ENCODE measurements around the gene LRRC8E.
"Not testable (repeated sequence)": the region's sequence is repeated elsewhere in the genome, so short reads cannot be mapped to it uniquely, and the experiment has no call there.

Gene LRRC8E

GRCh38 chr19:7852851-7853769 lies 35.2 kb upstream of the LRRC8E start:
- DNase-seq: peak in 6 of 10 donors; percentile 69 to 96 (median 75)
- intact Hi-C loops (cut with DNase I): loop anchor here (1.0 kb wide), 1 partner anchor 22 kb away; no protein-coding TSS in a partner anchor

- peak in 2 of 10 donors; percentile 15 to 45 for DNase-seq
- intact Hi-C loops (cut with DNase I): no loop called here
Measured at GRCh38 chr19:7853770-7854128, 34.6 kb upstream of the LRRC8E start.

GRCh38 chr19:7855426-7856108 lies 32.7 kb upstream of the LRRC8E start:
- peak in 3 of 10 donors; percentile 60 to 66 (median 62) for DNase-seq
- intact Hi-C loops (cut with DNase I): no loop called here

- intact Hi-C loops (cut with DNase I): no loop called here
- peak in 3 of 10 donors; percentile 22 to 61 (median 26) for DNase-seq
Measured at GRCh38 chr19:7856109-7856591, 32.2 kb upstream of the LRRC8E start.

- intact Hi-C loops (cut with DNase I): no loop called here
- peak in 3 of 10 donors; percentile 33 to 67 (median 58) for DNase-seq
Measured at GRCh38 chr19:7856679-7857663, 31.3 kb upstream of the LRRC8E start.

GRCh38 chr19:7857727-7858108 lies 30.6 kb upstream of the LRRC8E start:
- intact Hi-C loops (cut with DNase I): no loop called here

GRCh38 chr19:7858109-7858770 lies 30.1 kb upstream of the LRRC8E start:
- intact Hi-C loops (cut with DNase I): no loop called here
- peak in 3 of 10 donors; percentile 39 to 82 (median 73) for DNase-seq

More at GRCh38 chr19:7857727-7858108, 30.6 kb upstream of the LRRC8E start:
- DNase-seq: peak in 1 of 10 donors; percentile 47

- DNase-seq: peak in 2 of 10 donors; percentile 37 to 66
- intact Hi-C loops (cut with DNase I): not testable (repeated sequence)
Measured at GRCh38 chr19:7859087-7859486, 29.2 kb upstream of the LRRC8E start.

- intact Hi-C loops (cut with DNase I): no loop called here
Measured at GRCh38 chr19:7859831-7860713, 28.2 kb upstream of the LRRC8E start.

GRCh38 chr19:7860714-7861618 lies 27.3 kb upstream of the LRRC8E start:
- DNase-seq: peak in 8 of 10 donors; percentile 76 to 97 (median 82)
- intact Hi-C loops (cut with DNase I): no loop called here

More at GRCh38 chr19:7859831-7860713, 28.2 kb upstream of the LRRC8E start:
- DNase-seq: peak in 3 of 10 donors; percentile 63 to 72 (median 66)

GRCh38 chr19:7861619-7862412 lies 26.5 kb upstream of the LRRC8E start:
- intact Hi-C loops (cut with DNase I): no loop called here
- peak in 3 of 10 donors; percentile 78 to 87 (median 86) for DNase-seq

GRCh38 chr19:7862413-7862951 lies 25.8 kb upstream of the LRRC8E start:
- intact Hi-C loops (cut with DNase I): no loop called here
- peak in 2 of 10 donors; percentile 54 to 88 for DNase-seq

GRCh38 chr19:7863157-7863970 lies 24.9 kb upstream of the LRRC8E start:
- intact Hi-C loops (cut with DNase I): no loop called here
- DNase-seq: peak in 2 of 10 donors; percentile 75 to 80

GRCh38 chr19:7863971-7864689 lies 24.2 kb upstream of the LRRC8E start:
- intact Hi-C loops (cut with DNase I): no loop called here
- peak in 1 of 10 donors; percentile 65 for DNase-seq

GRCh38 chr19:7864690-7865074 lies 23.6 kb upstream of the LRRC8E start:
- peak in 3 of 10 donors; percentile 57 to 69 (median 57) for DNase-seq
- intact Hi-C loops (cut with DNase I): no loop called here
